NOMO-1 treated with dmso at 0.1 percent for 144 hours (cell line): Measurements from ENCODE around the gene RNF4.
"Not testable (repeated sequence)": the region's sequence is repeated elsewhere in the genome, so short reads cannot be mapped to it uniquely, and the experiment has no call there.

Experiments
- DNase-seq: peaks from one replicate; lab custom pipeline; 2025; ENCODE audit not compliant: unreplicated experiment; lab: John Stamatoyannopoulos, UW

Gene RNF4

DNA sequence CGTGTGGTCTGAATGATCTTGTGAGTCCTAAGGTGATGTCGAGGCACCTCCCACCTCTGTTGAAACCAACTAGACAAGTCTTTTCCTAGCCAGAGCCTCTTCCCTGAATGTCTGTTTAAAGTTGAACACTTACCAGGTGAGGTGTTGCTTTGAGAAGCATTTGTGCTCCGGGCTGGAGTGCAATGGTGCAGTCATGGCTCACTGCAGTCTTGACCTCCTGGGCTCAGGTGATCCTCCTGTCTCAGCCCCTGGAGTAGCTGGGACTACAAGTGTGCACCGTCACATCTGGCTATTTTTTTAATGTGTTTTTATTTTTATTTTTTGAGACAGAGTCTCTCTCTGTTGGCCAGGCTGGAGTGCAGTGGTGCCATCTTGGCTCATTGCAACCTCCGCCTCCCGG is 18.1 kb downstream of the RNF4 start:
- no peak for DNase-seq

DNA sequence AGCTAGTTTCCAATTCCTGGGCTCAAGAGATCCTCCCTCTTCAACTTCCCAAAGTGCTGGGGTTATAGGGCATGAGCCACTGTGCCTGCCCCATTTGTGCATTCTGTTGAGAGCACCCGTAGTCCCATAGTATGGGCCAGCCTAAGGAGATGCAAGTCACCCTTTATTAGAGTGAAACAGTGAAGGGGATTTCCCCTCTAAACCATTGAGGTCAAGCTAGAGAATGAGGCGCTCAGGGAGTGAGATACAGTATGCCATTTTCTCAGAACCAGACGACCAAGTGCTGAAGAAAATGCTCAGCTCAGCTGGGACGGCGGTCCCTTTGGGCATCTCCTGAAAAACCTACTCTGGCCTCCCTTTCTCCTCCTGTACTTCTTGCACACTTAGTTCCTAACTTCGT is 18.7 kb downstream of the RNF4 start:
- no peak for DNase-seq

DNA sequence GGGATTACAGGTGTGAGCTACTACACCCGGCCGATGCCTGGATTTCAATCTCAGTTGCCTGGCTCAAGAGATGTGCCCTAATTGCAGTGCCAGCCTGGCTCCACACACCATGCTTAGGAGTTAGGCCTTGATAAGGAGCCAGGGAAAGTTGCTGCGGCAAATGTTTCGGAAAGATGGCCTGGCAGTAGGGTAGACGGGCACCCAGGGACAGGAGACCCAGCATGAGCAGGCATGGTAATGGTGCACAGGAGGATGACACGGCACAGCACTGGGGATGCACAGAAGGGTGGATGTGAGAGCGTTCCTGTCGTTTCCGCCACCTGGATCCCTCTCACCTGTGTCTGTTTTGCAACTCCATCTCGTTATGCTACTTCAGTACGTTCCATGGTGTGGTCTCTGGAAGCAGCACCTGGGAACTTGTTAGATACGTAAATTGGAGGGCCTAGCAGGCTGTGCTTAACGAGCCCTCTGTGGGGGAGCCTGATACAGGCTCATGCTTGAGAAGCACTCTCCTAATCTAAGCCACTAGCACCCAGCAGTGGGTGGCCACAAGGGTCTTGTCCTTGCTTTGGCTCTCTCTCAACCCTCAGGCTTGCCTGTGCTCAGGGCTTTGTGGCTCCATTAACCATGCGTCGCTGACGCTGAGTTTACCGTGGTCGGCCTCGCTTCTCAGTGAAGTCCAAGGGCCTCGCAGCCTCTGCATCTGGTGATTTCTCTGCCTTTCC is 20.3 kb downstream of the RNF4 start:
- no peak for DNase-seq

DNA sequence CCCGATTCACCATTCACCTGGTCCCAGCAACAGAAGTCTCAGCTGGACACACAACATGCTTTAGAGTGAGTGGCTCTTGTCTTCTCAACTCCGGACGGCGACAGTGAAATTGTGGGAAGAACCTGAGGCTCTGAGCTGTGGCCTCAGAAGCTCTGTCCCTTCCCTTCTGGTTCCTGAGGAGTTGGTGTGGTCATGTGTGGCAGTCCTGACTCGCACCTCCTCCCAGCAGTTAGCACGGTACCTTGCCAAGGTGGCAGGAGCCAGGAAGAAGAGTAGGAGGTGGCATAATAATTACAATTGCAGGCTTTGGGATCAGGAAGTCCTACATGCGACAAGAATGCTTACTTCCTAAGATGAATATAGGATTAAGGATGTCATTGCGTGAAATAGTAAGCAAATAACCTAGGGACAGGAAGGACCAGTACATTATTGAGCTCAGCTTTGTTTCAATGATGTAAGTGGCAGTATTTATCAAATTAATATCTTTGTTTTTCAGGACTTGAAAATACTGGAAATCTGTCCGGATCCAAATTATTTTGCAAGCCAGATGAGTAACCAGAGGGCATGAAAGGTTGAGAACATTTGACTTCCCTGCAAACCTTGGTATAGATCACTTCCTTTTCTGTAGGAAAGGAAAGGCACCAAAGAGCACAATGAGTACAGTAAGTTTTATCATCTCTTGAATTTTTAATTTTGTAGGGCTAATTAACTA is 21.1 kb downstream of the RNF4 start:
- DNase-seq: no peak

DNA sequence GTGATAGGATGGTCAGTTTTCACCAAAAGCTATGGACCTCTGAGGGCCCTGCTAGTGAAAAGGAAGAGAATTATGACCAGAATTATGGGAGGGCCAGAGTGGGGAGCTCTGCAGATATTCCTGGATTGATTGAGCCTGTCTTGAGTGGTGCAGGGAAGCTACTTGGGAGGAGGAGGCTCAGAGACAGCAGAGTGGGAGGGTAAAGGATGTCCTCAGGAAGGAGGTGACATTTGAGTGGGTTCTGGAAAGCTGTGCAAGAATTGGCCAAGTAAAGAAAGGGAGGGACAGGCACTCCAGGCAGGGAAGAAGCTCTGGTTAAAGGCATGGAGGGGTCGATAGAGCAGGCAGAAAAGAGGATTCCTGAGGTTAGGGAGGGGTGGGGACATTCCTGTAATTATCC is 24.1 kb downstream of the RNF4 start:
- DNase-seq: no peak

DNA sequence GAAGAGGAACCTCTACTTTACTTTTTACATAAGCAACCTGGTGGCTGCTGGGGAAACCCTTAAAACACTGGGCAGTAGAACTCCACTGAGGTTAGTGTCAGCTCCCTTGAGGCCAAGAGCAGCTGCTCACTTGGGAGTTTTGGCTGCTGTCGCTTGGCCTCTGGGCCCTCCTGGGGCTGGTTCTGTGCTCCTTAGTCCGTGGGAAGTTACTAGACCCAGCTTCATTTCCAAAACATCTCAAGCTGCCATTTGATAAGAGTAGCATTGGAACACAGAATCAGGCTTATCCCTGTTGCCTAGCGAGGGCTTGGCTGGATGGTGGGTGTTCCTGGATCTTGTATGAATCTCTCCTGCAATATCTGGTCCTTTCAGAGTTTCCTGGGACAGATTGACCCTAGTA is 26.1 kb downstream of the RNF4 start:
- no peak for DNase-seq

DNA sequence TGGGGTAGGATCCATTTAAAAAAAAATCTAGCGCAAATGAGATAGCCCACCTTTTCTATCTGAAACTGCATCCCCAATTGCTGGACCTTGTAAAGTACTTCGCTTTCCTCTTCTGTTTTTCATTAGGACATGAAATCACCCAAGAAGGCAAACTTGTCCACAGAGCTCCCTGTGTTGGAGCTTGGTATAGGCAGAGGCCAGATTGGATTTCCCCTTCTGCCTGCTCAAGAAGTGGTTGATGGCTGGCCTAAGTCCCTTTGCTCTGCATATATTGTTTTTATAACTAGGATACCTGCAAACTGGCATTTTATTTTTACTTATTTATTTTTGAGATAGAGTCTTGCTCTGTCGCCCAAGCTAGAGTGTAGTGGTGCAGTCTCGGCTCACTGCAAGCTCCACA is 28.4 kb downstream of the RNF4 start:
- DNase-seq: no peak

DNA sequence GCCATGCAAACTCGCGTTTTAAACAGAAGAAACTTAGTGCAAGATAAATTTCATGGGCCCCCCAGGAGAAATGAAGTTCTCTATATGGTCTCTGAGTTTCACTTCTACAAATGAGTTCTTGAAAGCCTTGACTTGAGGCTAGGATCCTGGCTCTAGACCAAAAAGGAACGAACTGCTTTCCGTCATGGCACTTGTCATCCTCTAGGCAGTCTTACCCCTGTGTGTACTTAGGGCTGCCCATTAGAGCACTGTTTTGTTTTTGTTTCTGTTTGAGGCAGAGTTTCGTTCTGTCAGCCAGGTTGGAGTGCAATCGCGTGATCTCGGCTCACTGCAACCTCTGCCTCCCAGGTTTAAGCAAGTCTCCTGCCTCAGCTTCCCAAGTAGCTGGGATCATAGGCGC is 29.0 kb downstream of the RNF4 start:
- DNase-seq: peak; percentile 88

DNA sequence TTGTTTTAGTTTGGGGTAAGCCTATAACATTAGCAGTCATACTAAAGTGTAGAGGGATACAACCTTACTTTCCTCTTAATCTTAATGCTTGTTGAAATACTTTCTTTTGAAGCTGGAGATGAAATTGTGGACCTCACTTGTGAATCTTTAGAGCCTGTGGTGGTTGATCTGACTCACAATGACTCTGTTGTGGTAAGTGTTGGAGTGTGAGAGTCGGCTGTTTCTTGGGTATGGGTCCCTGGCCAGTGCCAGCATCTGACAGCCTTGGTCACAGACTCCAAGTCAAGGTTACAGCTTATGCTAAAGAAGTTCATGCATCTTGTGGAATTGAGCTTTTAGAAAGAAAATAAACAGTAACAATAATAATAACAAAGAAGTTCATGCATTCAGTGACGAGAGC is 31.6 kb downstream of the RNF4 start:
- DNase-seq: no peak

DNA sequence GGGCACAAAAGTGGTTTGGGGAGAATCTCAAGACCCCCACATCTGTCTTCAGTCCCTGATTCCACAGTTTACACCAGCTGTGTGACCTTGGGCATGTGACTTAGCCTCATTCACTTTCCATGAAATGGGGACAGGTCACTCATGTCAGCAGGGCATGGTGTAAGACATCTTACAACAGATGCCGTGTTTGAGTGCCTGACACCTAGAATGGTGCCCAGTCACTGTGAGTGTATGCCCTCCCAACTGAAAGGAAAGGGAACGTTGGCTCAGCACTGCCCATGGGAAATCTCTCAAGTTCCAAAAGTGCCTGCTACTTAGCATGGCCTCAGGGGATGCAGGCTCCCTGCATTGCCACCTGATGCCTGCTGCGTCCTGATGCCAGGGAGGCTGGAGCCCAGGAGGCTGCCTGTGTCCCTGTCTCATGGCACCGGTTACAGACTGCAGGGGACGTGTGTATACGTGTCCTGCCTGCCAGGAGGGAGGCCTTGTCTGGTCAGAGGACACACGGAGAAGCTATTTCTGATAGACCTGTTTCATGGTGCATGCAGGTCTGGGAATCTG is 32.2 kb downstream of the RNF4 start:
- no peak for DNase-seq

DNA sequence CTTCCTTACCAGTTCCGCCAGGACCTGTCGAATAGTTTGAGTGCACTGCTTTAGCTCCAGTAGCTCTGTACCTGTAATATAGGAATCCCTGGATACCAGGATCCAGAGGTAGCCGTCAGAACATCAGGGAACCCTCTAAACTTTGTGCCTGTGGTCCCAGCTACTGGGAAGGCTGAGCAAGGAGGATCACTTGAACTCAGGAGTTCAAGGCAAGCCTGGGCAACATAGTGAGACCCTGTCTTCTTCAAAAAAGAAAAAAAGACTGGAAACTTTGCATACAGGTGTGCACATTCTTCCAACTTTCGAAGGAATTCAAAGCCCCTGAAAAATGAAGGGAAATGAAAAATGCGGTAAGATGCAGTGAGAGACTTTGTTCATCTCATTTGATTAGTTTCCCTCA is 34.9 kb downstream of the RNF4 start:
- DNase-seq: no peak

DNA sequence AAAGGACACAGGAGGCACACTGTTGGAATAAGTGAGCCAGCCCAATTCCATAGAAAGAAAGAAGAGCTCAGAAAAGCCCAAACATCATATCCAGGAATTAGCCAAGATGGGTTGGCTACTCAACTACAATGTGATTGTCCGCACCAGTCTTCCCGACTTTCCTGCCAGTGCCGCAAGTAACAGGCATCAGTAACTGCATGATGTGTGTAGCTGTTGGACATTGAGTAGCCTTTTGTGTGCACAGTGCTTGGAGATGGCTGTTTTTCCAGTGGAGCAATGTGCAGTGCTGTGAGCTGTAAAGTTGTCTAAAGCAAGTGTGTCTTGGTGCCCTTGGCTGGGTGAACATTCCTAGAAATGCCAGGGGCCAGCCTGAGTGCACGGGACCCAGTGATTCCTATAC is 38.4 kb downstream of the RNF4 start:
- no peak for DNase-seq

DNA sequence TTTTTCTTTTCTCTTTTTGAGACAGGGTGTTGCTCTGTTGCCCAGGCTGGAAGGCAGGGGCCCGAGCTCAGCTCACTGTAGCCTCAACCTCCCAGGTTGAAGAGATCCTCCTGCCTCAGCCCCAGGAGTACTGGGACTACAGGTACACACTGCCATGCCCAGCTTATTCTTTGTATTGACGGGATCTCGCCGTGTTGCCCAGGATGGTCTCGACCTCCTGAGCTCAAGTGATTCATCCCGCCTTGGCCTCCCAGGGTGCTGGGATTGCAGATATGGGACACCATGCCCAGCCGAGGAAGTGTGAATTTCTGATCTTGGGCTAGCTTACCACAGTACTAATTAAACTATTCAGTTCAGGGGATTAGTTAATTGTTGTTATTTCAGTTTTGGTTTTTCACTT is 38.9 kb downstream of the RNF4 start:
- no peak for DNase-seq

DNA sequence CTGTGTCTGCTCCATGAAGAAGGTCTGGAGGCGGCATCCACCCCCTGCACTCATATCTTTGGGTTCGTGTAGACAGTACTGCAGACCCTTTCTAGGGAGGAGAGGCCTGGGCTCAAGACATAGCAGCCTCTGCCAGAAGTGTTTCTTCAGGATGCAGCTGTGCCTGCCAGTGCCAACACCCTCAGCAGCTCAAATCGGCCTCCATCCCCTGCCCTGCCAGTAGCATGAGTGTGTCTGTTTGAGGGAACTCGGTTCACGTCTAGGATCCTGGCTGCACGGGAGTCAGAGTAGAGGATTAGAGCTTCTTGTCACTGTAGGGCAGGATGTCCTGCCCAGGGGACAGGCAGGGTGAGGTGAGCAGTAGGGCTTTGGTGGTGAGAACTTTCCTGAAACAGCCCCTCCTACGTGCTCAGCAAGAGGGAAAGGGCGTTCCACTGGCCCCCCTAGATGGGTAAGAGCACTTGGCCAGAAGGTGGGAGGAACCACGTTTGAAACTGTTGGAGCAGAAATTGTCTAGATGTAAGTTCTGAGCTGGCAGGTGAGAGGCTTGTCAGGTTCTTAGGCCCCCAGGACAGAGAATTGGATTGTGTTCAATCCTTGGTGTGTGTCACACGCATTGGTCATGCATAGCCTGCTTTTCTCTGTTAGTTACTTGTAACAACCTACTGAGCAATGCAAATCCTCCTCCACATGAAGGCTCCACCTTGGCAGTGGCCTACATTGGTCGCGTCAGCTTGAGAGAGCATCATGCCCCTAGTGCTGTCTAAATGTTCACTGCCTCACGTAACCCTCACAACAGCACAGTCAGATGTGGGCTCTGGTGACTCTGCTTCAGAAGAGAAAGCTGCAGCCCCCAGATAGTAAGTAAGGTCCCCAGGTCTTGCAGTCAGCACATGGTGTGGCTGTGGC is 41.7 kb downstream of the RNF4 start:
- DNase-seq: no peak

DNA sequence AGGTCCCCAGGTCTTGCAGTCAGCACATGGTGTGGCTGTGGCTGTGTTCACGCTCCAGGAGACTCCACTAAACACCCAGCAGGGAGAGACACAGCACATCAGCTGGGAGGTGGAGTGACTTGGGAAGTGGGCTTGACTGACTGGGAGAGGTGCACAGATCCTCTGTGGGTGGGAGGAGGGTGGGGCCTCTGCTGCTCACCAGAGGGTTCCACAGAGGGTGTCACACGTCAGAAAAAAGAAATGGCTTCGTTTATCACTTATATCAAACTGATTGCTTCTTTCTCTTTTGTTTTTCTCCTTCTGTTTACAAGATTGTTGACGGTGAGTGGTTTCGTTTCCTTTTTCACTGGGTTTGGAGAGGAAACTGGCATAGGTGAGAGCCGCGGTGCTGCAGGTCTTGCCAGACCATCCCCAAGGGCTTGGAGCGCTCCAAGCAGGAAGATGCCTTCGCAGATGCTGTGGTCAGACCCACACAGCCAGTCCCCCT is 42.8 kb downstream of the RNF4 start:
- DNase-seq: no peak

DNA sequence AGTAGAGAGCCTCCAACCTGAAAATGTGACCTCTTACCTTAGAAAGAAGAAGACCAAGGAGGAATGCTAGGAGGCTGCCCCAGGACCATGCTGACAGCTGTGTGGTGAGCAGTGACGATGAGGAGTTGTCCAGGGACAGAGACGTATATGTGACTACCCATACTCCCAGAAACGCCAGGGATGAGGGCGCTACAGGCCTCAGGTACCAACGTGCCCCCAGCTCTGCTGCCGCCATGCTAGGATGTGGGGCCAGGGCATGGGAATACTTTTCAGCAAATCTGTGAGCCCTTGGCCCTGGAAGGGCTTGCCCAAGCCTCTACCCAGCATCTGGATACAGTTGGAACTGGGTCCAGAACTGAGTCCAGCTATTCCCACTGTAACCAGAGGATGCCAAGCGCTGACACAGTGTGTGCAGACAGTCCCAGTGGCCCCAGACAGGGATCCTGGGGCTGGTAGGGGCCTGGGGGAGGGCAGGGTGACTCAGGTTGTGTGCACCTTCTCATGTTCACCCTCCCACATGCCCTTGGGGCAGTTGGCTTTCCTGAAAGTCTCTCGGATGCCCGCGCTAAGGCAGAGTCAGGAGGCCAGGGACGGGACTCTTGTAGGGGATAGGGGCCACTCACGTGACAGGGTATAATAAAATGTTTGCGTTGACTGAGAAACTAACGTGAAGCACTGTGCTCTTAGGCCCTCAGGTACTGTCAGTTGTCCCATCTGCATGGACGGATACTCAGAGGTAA is 43.7 kb downstream of the RNF4 start:
- no peak for DNase-seq

DNA sequence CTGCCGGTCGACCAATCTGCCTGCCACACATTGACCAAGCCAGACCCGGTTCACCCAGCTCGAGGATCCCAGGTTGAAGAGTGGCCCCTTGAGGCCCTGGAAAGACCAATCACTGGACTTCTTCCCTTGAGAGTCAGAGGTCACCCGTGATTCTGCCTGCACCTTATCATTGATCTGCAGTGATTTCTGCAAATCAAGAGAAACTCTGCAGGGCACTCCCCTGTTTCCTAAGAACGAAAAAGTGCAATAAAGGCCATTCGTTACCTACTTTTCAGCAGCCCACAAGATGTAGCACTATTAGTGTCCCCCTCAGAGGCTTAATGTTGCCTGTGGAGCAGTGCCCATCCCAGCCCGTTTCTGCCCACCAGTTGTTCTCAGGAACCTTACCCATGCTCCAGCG is 45.3 kb downstream of the RNF4 start:
- DNase-seq: not testable (repeated sequence)

DNA sequence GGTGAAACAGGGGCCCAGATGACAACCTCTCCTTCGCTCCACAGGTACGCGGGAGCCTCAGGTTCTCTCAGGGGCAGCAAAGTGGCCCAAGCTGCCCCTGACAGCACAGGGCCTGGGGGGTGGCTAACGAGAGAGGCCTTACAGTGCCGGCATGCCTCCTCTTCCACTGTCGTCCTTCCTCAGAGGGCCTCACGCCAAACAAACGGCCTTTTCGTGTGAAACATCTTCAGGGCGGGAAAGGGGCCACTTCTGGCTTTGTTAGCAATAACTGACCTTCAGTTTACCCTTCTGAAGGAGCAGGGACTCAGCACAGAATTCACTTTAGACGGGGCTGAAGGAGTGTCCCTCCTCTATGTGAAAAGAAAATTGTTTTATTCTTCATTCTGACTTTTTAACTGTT is 46.0 kb downstream of the RNF4 start:
- DNase-seq: not testable (repeated sequence)

DNA sequence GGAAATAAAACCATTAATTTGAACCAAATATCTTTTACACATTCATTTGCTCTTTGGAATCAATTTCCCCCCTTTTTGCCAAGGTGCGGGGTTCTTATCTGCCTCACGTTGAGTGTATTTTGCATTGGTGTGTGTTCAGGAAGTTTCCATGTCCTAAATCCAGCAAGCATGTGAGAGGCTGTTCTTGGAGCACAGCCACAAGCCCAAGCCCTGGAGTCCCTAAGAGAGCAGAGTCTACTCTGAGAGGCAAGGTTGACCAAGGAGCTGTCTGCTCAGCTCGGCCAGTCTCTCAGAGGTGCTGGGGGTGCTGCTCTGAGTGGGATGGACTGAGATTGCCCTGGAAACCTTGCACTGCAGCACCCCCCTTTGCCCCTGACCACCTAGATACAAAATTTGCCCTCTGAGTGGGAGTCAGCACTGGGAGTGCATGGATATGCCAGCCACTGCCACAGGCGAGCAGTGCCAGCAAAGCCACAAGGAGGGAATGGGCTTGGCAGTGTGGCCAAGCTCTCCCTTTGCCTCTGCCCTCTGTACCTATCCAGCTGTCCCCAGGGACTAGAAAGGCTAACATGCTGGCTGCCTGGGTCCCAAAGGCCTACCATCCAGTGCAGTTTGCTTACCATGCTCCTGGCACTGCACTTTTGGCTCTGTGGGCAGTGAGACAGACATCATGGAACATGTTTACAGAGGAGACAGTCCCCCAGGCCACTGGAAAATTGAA is 47.1 kb downstream of the RNF4 start:
- DNase-seq: no peak

DNA sequence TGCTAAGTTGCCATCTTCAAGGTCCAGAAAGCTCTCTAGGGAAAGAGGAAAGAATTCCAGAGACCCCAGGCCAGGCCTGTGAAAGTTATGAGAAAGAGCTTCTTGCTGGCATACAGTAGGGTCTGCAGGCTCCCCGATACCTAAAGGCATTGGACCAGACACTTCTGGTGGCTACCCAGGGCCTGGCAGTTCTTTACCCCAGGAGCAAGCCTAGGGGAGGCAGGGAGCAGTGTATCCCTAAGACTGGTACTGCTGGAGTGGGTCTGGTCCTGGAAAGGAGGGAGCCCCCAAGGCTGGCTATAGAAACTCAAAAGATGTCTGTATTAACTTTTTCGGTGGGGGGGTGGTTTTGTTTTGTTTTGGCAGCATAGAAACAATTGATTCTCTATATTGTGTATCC is 47.7 kb downstream of the RNF4 start:
- no peak for DNase-seq
